Brain microvascular endothelial cell (primary cell): Measurements from ENCODE around the gene DCBLD2.
"Not testable (repeated sequence)": the region's sequence is repeated elsewhere in the genome, so short reads cannot be mapped to it uniquely, and the experiment has no call there.

Source experiments
- DNase-seq: peaks from one replicate; pipeline ENCODE4 v3.0.0-alpha.2; 2020
- H3K27ac ChIP-seq: fragments of 250-450 bp; sonication (Bioruptor Pico); 2 replicates; pipeline ENCODE4 v1.5.1; 2020; ENCODE audit warnings: mild to moderate bottlenecking, moderate library complexity
- H3K27me3 ChIP-seq: fragments of 250-450 bp; sonication (Bioruptor Pico); replicated peaks from 2 replicates; pipeline ENCODE4 v1.5.1; 2020; ENCODE audit warnings: mild to moderate bottlenecking
- H3K36me3 ChIP-seq: fragments of 250-450 bp; sonication (Bioruptor Pico); replicated peaks from 2 replicates; pipeline ENCODE4 v1.5.1; 2020; ENCODE audit warnings: mild to moderate bottlenecking
- H3K4me3 ChIP-seq: 2 replicates; pipeline ENCODE4 v1.5.1; 2011; ENCODE audit warnings: low read depth, mild to moderate bottlenecking, control low read depth, low read length, moderate library complexity
- in situ Hi-C: cut with HindIII; loops from 2 replicates; pipeline ENCODE4 v1.10.0; 2017; ENCODE audit warnings: low sequenced_read_pairs, low pct_ligation_motif_present
- TF ChIP-seq, protein P1 (sequence below): IDR thresholded peaks from 2 replicates; pipeline ENCODE4 v1.5.1; 2011; ENCODE audit warnings: low read depth, mild to moderate bottlenecking, moderate library complexity, low read length, control low read depth, inconsistent platforms; ENCODE audit errors: missing control alignments

DCBLD2 gene

DNA sequence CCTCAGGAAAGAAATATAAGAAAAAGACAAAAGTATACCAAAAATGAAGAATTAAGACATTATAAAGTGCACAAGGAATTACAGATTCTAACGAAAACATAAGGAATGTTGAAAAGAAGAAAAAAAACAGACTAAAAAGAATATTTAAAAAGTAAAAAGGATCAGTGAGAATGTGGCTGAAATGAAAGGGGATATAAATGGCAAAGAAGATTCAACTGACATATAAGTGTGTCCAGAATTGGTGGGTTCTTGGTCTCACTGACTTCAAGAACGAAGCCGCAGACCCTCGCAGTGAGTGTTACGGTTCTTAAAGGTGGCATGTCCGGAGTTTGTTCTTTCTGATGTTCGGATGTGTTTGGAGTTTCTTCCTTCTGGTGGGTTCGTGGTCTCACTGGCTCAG, 44.8 kb downstream of the DCBLD2 start:
- Histone ChIP-seq H3K36me3 (peaks cover 38% of the 10 kb centered on the region), H3K27ac (no peak overlapping the region), H3K27me3 (no peaks in the 10 kb centered on the region), H3K4me3 (no peak overlapping the region)
- no peak for DNase-seq
- in situ Hi-C loops = no loop called here
- TF ChIP-seq, protein P1, sequence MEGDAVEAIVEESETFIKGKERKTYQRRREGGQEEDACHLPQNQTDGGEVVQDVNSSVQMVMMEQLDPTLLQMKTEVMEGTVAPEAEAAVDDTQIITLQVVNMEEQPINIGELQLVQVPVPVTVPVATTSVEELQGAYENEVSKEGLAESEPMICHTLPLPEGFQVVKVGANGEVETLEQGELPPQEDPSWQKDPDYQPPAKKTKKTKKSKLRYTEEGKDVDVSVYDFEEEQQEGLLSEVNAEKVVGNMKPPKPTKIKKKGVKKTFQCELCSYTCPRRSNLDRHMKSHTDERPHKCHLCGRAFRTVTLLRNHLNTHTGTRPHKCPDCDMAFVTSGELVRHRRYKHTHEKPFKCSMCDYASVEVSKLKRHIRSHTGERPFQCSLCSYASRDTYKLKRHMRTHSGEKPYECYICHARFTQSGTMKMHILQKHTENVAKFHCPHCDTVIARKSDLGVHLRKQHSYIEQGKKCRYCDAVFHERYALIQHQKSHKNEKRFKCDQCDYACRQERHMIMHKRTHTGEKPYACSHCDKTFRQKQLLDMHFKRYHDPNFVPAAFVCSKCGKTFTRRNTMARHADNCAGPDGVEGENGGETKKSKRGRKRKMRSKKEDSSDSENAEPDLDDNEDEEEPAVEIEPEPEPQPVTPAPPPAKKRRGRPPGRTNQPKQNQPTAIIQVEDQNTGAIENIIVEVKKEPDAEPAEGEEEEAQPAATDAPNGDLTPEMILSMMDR = no peak

DNA sequence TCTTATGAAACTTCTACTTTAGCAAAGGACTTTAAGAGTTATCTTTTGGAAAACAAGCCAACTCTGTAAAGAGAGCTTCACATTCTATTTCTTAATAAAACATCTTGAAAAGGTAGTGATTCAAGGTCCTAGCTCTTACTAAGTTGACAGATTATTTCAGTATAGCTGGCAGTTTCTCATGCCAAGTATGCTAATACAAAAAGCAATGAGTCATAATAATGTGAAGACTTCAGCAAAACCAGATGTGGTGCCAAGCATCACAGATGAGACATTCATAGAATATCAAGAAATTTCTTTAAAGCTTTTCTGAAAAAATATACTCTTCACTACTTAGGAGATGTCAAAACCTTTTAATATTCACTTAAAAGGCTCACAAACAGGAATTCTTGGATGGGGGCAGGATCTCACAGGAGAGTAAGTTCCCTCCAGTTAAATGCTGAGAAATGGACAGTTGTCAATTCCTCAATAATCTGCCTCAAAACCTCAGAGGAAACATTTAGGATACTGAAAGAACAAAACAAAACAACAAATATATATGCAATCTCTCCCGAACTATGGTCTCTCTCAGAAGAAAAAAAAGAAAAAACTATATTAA, 45.6 kb downstream of the DCBLD2 start:
- H3K27me3 ChIP-seq = no peaks in the 10 kb centered on the region
- H3K36me3 ChIP-seq = peaks cover 34% of the 10 kb centered on the region
- TF ChIP-seq, protein P1 = no peak
- peak; percentile 77 for DNase-seq
- in situ Hi-C loops = no loop called here
- no peak overlapping the region for H3K4me3 ChIP-seq
- H3K27ac ChIP-seq = no peak overlapping the region

DNA sequence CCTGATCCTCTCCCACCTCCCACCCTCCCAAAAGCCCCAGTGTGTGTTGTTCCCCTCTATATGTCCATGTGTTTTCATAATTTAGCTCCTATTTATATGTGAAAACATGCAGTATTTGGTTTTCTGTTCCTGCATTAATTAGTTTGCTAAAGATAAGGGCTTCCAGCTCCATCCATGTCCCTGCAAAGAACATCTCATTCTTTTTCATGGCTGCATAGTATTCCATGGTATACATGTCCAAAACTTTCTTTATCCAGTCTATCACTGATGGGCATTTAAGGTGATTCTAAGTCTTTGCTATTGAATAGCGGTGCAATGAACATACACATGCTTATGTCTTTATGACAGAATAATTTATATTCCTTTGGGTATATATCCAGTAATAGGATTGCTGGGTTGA, 53.4 kb downstream of the DCBLD2 start:
- TF ChIP-seq, protein P1 = no peak
- no peak overlapping the region for H3K27ac ChIP-seq

DNA sequence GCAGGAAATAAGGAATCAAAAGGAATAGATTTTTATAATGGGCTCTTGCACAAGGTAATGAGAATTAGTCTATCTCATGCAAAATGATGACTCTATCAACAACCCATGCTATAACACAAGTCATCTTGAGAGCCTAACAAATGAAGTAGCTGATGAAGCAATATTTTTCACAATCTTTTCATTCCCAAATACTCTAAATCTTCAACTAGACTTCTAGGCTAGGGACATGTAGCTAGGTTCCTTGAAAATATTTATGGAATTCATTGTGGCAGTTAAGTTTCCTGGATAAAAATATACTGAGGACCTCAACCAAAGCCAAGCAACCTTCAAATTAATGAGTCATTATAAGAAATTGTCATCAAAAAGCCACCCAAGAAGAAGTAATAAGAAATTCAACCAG, 55.4 kb downstream of the DCBLD2 start:
- H3K36me3 ChIP-seq = peaks cover 49% of the 10 kb centered on the region
- no peak for DNase-seq

More for the DNA sequence above, 53.4 kb downstream of the DCBLD2 start:
- Histone ChIP-seq H3K36me3 (peaks cover 44% of the 10 kb centered on the region), H3K4me3 (no peak overlapping the region), H3K27me3 (no peaks in the 10 kb centered on the region)
- DNase-seq = no peak
- in situ Hi-C loops = no loop called here

DNA sequence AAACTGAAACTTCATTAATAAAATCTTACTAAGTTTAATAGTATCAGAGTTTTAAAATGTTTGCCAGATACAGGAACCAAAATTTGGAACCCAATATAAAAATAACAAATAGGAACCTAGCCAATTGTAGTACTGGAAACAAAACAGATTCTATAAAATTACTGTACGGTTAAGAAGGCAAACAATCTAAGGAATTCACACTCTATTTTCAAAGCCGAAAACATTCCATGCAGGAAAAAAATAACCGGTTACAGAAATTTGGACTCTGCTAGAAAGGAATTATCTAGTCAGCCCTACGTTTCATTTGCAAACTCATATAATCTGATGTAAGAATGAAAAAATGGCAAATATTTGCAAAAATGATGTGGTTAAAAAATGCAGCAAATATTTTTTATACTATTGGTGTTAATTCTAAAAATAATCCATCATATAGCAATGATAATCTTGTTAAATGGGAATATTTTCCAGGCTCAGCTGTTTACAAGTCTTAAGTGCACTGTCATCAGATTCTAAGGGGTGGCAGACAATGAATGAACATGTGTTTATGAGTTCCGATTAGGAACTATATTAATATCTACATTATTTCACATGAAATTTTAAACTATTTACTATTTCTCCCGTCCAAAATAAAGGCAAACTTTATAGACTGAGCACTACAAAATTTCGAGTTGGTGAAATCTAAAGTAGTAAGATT, 58.1 kb downstream of the DCBLD2 start:
- H3K27me3 ChIP-seq = no peaks in the 10 kb centered on the region
- in situ Hi-C loops = no loop called here
- H3K4me3 ChIP-seq = no peak overlapping the region
- H3K36me3 ChIP-seq = peaks cover 43% of the 10 kb centered on the region
- TF ChIP-seq, protein P1 = no peak
- no peak for DNase-seq
- peak overlapping the region; percentile 9 for H3K27ac ChIP-seq

More for the DNA sequence above, 55.4 kb downstream of the DCBLD2 start:
- Histone ChIP-seq H3K4me3 (no peak overlapping the region), H3K27me3 (no peaks in the 10 kb centered on the region), H3K27ac (no peak overlapping the region)
- in situ Hi-C loops = no loop called here
- TF ChIP-seq, protein P1 = no peak

DNA sequence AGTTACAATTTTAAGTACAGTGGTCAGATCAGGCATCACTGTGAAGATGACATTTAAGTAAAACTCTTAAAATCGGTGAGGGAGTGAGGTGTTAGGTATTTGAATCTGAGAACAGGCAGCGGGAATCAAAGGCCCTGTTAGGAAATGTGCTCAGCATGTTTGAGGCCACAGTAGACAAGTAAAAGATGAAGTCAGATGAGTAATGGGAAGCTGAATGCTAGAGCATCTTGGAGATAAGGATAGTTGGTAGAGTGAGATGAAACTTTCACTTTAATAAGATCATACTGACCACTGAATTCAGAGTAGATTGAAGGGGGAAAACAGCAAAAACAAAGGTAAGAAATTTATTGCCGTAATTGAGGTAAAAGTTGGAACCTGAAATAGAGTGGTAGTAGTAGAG, 61.6 kb downstream of the DCBLD2 start:
- Histone ChIP-seq H3K36me3 (peaks cover 20% of the 10 kb centered on the region), H3K4me3 (no peak overlapping the region), H3K27me3 (no peaks in the 10 kb centered on the region), H3K27ac (no peak overlapping the region)
- peak; percentile 44 for DNase-seq
- in situ Hi-C loops = no loop called here
- TF ChIP-seq, protein P1 = no peak

DNA sequence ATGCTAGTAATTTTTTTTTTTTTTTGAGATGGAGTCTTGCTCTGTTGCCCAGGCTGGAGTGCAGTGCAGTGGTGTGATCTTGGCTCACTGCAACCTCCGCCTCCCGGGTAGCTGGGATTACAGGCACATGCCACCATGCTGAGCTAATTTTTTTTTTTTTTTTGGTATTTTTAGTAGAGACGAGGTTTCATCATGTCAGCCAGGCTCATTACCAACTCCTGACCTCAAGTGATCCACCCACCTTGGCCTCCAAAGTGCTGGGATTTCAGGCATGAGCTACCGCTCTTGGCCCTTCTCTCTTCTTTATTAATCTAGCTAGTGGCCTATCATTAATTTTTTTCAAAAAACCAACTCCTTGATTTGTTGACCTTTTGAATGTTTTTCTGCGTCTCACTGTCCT, 70.4 kb downstream of the DCBLD2 start:
- DNase-seq, H3K4me3 ChIP-seq, H3K27me3 ChIP-seq, in situ Hi-C loops, H3K27ac ChIP-seq: not testable (repeated sequence)
- peaks cover 19% of the 10 kb centered on the region for H3K36me3 ChIP-seq
